Cardiac fibroblast (primary cell): ENCODE data around the gene GABARAPL2.

Experiments used
- DNase-seq, 2 donors: peaks; one replicate each; pipeline versions ENCODE4 v3.0.0 to v3.0.0-alpha.2; 2010; ENCODE audit warnings: low read depth in 2 of 2
- H3K4me3 ChIP-seq, 2 donors: replicated peaks in 1 of 2; 1 replicate in 1 of 2; 2 replicates in 1 of 2; pipeline ENCODE4 v1.5.1; 2011; ENCODE audit warnings: low read depth in 2 of 2, low read length in 2 of 2, mild to moderate bottlenecking in 2 of 2, moderate library complexity in 1 of 2
- TF ChIP-seq, protein P1 (sequence below): IDR thresholded peaks from one replicate; pipeline ENCODE4 v1.5.1; 2011; ENCODE audit warnings: low read depth, mild to moderate bottlenecking, low read length, inconsistent platforms

GABARAPL2 gene

DNA sequence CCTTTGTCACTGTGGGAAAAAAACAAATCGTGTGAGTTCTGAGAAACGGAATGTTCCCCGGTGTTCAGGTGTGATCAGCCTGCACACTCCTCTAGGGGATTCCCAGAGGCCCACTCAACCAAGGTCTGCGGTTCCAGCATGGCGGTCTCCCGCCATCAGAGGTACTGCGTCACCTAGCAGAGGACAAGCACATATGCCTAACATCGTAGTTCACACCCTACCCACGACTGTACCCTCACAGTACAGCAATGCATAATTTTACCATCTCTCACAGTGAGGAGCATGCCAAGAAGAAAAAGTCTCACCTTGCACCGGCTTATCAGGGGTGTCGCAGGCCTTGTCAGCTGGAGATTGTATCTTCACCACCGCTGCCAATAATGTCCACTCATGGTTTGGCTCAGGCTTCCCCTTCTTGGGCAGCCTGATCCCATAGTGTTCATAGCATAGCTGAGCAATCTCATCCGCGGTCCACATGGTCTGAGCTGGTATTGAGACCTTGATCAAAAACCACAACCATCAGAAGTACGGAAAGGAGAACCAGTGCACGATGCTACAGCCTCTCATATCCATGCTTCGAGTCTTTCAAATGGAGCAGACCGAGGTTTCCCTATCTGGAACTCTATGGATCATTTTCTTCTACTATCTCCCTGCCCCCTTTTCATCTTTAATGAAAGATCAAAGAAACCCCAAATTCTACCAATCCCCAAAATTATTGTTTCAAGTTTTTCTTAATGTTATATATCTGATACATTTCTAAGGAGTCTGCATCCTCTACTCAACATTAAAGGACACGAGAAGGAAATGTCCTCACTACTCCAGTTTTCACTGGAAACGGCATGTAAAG lies 54.4 kb downstream of the GABARAPL2 start:
- TF ChIP-seq, protein P1, sequence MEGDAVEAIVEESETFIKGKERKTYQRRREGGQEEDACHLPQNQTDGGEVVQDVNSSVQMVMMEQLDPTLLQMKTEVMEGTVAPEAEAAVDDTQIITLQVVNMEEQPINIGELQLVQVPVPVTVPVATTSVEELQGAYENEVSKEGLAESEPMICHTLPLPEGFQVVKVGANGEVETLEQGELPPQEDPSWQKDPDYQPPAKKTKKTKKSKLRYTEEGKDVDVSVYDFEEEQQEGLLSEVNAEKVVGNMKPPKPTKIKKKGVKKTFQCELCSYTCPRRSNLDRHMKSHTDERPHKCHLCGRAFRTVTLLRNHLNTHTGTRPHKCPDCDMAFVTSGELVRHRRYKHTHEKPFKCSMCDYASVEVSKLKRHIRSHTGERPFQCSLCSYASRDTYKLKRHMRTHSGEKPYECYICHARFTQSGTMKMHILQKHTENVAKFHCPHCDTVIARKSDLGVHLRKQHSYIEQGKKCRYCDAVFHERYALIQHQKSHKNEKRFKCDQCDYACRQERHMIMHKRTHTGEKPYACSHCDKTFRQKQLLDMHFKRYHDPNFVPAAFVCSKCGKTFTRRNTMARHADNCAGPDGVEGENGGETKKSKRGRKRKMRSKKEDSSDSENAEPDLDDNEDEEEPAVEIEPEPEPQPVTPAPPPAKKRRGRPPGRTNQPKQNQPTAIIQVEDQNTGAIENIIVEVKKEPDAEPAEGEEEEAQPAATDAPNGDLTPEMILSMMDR, result no peak
- H3K4me3 ChIP-seq, result no peak overlapping the region
- DNase-seq, result no peak

DNA sequence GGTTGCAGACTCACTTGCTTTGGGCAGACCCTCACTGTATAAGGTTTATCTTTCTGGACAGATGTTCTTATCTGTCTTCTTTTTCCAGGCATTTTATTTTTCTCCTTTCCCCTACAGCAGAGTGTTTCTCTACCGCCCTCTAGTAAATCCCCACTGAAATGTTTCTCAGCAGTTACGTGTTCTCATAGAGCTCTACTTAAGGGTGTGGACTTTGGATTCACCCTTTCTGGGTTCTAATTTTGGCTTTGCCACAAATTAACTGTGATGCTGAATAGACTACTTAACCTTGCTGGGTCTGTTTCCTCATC lies 54.9 kb downstream of the GABARAPL2 start:
- H3K4me3 ChIP-seq, result no peak overlapping the region
- peak; percentile 41 to 65 for DNase-seq
- TF ChIP-seq, protein P1, result peak; percentile 64

DNA sequence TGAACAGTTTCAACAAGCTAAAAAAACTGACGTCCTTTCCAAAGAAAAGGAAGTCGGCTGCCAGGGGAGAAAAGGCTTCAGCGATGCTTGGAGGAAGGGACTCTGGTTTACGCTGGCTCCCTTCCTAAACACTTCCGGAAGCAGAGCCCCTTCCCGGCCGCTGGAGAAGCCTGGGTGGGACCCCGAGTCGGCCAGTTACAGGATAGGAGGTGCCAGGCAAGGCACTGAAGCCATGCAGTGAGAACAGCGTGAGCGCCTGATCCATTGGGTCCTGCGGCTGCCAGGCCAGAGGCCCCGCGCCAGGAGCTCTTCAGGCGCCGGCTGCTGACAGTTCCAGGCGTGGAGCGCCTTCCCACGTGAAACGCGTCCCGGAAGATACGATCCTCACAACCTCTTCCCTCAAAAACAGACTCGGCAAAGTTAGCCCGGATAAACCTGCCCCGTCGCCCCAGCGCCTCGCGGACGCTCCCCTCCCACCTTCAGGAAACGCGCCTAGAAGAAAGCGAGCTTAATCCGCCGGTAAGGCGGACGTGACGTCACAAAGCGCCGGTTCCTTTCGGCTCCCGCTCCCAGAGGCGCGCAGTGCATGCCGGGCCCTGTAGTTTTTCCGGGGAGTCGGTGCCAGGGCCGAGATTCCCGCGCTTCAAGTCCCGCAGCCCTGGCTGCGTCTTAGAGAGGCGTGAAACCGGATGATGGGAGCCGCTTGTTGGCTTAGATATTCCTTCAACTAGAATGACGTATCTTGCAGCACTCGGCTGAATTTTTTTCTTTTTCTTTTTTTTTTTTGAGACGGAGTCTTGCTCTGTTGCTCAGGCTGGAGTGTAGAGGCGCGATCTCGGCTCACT lies 56.8 kb downstream of the GABARAPL2 start, which contains the start of gene ADAT1:
TSS of gene ADAT1 (minus strand) at position 521 of the 845 bp plus-strand sequence. CDS start 2,482 bp downstream, outside the sequence.
- peak within 1 kb of the TSS; percentile 79 to 82 for H3K4me3 ChIP-seq
- TF ChIP-seq, protein P1, result no peak
- DNase-seq, result peak; percentile 98 to 99

- DNase-seq, result peak; percentile 24 to 55
- TF ChIP-seq, protein P1, result no peak
- H3K4me3 ChIP-seq, result no peak overlapping the region
Observed at GRCh38 chr16:75624921-75625334, 58.7 kb downstream of the GABARAPL2 start.

DNA sequence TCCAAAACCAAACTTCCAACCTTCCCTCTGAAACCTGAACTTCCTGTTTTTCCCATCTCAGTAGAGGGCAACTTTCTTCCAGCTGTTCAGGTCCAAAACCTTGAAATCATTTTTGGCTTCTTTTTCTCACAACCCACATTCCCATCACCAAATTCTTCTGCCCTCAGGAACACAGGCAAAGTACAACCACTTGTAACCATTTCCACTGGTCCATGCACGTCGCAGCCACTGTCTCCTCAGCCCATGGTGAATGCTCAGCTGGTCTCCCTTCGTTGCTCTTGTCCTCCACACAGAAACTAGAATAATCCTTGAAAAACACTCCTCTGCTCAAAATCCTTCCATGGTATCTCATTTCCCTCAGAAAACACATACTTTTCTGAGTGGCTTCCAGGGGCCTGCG lies 60.6 kb downstream of the GABARAPL2 start:
- TF ChIP-seq, protein P1, result no peak
- DNase-seq, result no peak
- H3K4me3 ChIP-seq, result no peak overlapping the region
